ENCODE measurements around the gene AOC2. TPM values are rescaled to one million over a fixed set of nuclear protein-coding genes. Genes with fewer than 3 reads are reported as not detected.

Gene AOC2

Small RNAs within 50 kb of the gene (microRNA-seq; reads per million reads assigned to microRNA genes)
- gene MIR6781: not detected

Data from HL-60 (cell line).